ENCODE measurements around the gene NISCH. TPM values are rescaled to one million over a fixed set of nuclear protein-coding genes. Genes with fewer than 3 reads are reported as not detected.

NISCH gene
- total and polyA plus RNA-seq, 2 donors (not counting 1 experiment from before 2014, with no cell fraction given): 31.1 to 69.9 TPM

DNA sequence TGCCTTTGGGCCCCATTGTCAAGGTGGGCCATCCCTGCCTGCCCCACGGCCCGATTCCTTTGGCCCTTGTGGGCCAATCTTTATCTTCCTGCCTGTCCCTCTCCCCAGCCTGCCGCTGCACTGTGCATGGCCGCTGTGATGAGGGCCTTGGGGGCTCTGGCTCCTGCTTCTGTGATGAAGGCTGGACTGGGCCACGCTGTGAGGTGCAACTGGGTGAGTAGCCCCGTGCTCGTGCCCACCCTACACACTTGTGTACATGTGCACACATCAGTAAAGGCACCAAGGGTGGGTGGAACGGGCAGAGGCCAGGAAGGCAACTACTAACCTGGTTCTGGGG, 66.1 kb downstream of the NISCH start:
- Histone ChIP-seq H3K27me3 (ENCODE audit: control insufficient read depth, insufficient read depth, low read length) (no peaks in the 10 kb centered on the region), H3K4me3 (replicated peaks in 1 of 4; ENCODE audit: control extremely low read depth in 1 of 4, insufficient read depth in 1 of 4, low read depth in 3 of 4, low read length in 4 of 4) (no peak overlapping the region), H4K20me1 (ENCODE audit: control insufficient read depth, extremely low read depth, insufficient read depth, low read length) (no peaks in the 10 kb centered on the region), H3K36me3 (ENCODE audit: control insufficient read depth, insufficient read depth, low read length) (peaks cover 22% of the 10 kb centered on the region), H3K4me1 (ENCODE audit: control insufficient read depth, extremely low read depth, insufficient read depth, low read length) (peaks cover 7% of the 10 kb centered on the region), H3K9ac (ENCODE audit: insufficient read depth, low read length) (no peak overlapping the region), H3K79me2 (ENCODE audit: control insufficient read depth, insufficient read depth, low read length) (no peaks in the 10 kb centered on the region), H3K4me2 (ENCODE audit: extremely low read depth, insufficient read depth, low read length) (no peak overlapping the region), H3K9me3 (ENCODE audit: control insufficient read depth, insufficient read depth, low read depth, low read length) (no peaks in the 10 kb centered on the region), H2AFZ (ENCODE audit: low read length) (no peak overlapping the region), H3K27ac (ENCODE audit: insufficient read depth, low read length) (no peak overlapping the region)
- DNase-seq (ENCODE audit: low read depth in 2 of 2): no peak
- TF ChIP-seq EZH2 (IDR thresholded peaks at IDR 0.05; ENCODE audit: low read length, missing control alignments): no peak
- TF ChIP-seq, protein P1, sequence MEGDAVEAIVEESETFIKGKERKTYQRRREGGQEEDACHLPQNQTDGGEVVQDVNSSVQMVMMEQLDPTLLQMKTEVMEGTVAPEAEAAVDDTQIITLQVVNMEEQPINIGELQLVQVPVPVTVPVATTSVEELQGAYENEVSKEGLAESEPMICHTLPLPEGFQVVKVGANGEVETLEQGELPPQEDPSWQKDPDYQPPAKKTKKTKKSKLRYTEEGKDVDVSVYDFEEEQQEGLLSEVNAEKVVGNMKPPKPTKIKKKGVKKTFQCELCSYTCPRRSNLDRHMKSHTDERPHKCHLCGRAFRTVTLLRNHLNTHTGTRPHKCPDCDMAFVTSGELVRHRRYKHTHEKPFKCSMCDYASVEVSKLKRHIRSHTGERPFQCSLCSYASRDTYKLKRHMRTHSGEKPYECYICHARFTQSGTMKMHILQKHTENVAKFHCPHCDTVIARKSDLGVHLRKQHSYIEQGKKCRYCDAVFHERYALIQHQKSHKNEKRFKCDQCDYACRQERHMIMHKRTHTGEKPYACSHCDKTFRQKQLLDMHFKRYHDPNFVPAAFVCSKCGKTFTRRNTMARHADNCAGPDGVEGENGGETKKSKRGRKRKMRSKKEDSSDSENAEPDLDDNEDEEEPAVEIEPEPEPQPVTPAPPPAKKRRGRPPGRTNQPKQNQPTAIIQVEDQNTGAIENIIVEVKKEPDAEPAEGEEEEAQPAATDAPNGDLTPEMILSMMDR (conservative IDR thresholded peaks at IDR 0.05 in 1 of 2, IDR thresholded peaks at IDR 0.05 in 1 of 2; ENCODE audit: low read depth in 1 of 2, low read length in 2 of 2): no peak

DNA sequence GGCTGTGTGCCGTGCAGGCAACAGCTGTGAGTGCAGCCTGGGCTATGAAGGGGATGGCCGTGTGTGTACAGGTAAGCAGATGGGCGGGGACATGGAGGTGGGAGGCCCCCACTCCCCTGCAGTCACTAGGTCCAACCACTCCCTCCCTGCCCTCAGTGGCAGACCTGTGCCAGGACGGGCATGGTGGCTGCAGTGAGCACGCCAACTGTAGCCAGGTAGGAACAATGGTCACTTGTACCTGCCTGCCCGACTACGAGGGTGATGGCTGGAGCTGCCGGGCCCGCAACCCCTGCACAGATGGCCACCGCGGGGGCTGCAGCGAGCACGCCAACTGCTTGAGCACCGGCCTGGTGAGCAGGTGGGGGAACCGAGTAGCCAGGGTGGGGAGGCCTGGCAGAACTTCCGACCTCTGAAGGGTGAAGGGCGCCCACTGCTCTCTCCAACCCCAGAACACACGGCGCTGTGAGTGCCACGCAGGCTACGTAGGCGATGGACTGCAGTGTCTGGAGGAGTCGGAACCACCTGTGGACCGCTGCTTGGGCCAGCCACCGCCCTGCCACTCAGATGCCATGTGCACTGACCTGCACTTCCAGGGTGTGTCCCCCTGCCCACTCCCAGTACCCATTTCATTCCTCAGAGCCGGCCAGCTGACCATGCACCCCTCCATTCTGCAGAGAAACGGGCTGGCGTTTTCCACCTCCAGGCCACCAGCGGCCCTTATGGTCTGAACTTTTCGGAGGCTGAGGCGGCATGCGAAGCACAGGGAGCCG, 66.7 kb downstream of the NISCH start:
- H3K4me2 ChIP-seq (ENCODE audit: extremely low read depth, insufficient read depth, low read length): no peak overlapping the region
- peaks cover 8% of the 10 kb centered on the region for H3K4me1 ChIP-seq (ENCODE audit: control insufficient read depth, extremely low read depth, insufficient read depth, low read length)
- no peaks in the 10 kb centered on the region for H3K79me2 ChIP-seq (ENCODE audit: control insufficient read depth, insufficient read depth, low read length)
- H3K4me3 ChIP-seq (replicated peaks in 1 of 4; ENCODE audit: control extremely low read depth in 1 of 4, insufficient read depth in 1 of 4, low read depth in 3 of 4, low read length in 4 of 4): no peak overlapping the region
- no peak overlapping the region for H3K27ac ChIP-seq (ENCODE audit: insufficient read depth, low read length)
- H4K20me1 ChIP-seq (ENCODE audit: control insufficient read depth, extremely low read depth, insufficient read depth, low read length): no peaks in the 10 kb centered on the region
- H3K9ac ChIP-seq (ENCODE audit: insufficient read depth, low read length): no peak overlapping the region
- DNase-seq (ENCODE audit: low read depth in 2 of 2): no peak
- H3K9me3 ChIP-seq (ENCODE audit: control insufficient read depth, insufficient read depth, low read depth, low read length): no peaks in the 10 kb centered on the region
- no peaks in the 10 kb centered on the region for H3K27me3 ChIP-seq (ENCODE audit: control insufficient read depth, insufficient read depth, low read length)
- TF ChIP-seq, protein P1 (conservative IDR thresholded peaks at IDR 0.05 in 1 of 2, IDR thresholded peaks at IDR 0.05 in 1 of 2; ENCODE audit: low read depth in 1 of 2, low read length in 2 of 2): no peak
- no peak for TF ChIP-seq EZH2 (IDR thresholded peaks at IDR 0.05; ENCODE audit: low read length, missing control alignments)
- no peak overlapping the region for H2AFZ ChIP-seq (ENCODE audit: low read length)
- H3K36me3 ChIP-seq (ENCODE audit: control insufficient read depth, insufficient read depth, low read length): peaks cover 23% of the 10 kb centered on the region

DNA sequence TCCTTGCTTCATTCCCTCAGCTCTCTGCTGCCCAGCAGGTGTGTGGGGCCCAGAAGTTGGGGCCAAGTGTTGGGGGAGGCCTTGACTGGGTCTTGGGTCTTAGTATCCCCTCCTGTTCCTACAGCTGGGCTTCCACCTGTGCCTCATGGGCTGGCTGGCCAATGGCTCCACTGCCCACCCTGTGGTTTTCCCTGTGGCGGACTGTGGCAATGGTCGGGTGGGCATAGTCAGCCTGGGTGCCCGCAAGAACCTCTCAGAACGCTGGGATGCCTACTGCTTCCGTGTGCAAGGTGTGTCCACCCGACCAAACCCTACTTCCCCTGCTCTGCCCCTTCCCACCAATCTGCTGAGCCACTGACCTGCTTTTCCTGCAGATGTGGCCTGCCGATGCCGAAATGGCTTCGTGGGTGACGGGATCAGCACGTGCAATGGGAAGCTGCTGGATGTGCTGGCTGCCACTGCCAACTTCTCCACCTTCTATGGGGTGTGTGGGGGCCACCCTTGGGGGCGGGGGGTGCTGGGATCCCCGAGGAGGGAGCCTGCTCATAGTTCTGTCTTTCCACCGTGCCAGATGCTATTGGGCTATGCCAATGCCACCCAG, 67.3 kb downstream of the NISCH start:
- Histone ChIP-seq H3K27ac (ENCODE audit: insufficient read depth, low read length) (no peak overlapping the region), H3K79me2 (ENCODE audit: control insufficient read depth, insufficient read depth, low read length) (no peaks in the 10 kb centered on the region), H3K27me3 (ENCODE audit: control insufficient read depth, insufficient read depth, low read length) (no peaks in the 10 kb centered on the region), H3K4me2 (ENCODE audit: extremely low read depth, insufficient read depth, low read length) (no peak overlapping the region), H3K4me1 (ENCODE audit: control insufficient read depth, extremely low read depth, insufficient read depth, low read length) (peaks cover 14% of the 10 kb centered on the region), H2AFZ (ENCODE audit: low read length) (no peak overlapping the region), H3K9me3 (ENCODE audit: control insufficient read depth, insufficient read depth, low read depth, low read length) (no peaks in the 10 kb centered on the region), H4K20me1 (ENCODE audit: control insufficient read depth, extremely low read depth, insufficient read depth, low read length) (no peaks in the 10 kb centered on the region), H3K36me3 (ENCODE audit: control insufficient read depth, insufficient read depth, low read length) (peaks cover 28% of the 10 kb centered on the region), H3K9ac (ENCODE audit: insufficient read depth, low read length) (no peak overlapping the region), H3K4me3 (replicated peaks in 1 of 4; ENCODE audit: control extremely low read depth in 1 of 4, insufficient read depth in 1 of 4, low read depth in 3 of 4, low read length in 4 of 4) (no peak overlapping the region)
- TF ChIP-seq EZH2 (IDR thresholded peaks at IDR 0.05; ENCODE audit: low read length, missing control alignments): no peak
- TF ChIP-seq, protein P1 (conservative IDR thresholded peaks at IDR 0.05 in 1 of 2, IDR thresholded peaks at IDR 0.05 in 1 of 2; ENCODE audit: low read depth in 1 of 2, low read length in 2 of 2): no peak
- DNase-seq (ENCODE audit: low read depth in 2 of 2): no peak
